ENCODE results near the gene OLFM1. TPM values are rescaled to one million over a fixed set of nuclear protein-coding genes. Genes with fewer than 3 reads are reported as not detected.

The OLFM1 gene
- total RNA-seq (not detected), polyA plus RNA-seq (not detected)

DNA sequence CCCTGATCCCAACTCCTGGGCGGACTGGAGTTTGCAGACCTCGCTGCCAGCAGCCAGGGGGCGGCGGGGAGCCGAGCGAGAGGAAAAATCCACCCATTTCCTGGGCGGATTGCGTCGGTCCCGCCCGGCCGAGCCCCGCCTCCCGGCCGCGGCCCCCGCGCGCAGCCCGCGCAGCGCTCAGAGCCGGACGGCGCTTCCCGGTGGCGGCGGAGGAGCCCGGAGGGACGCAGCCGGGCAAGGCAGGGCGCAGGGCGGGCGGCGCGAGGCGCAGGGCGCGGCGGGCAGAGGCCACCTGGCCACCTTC is at the start of gene OLFM1:
Gene OLFM1 (plus strand): TSS at position 180 of the 304 bp plus-strand sequence. CDS start 322 bp downstream, outside the sequence.
- DNase-seq, result peak in 1 of 3 donors; percentile 35
- H3K4me3 Mint-ChIP-seq, result no peak within 1 kb of the TSS
- Histone ChIP-seq H3K4me1 (ENCODE audit: control insufficient read depth, insufficient read depth, low read length, poor library complexity, severe bottlenecking) (no peaks in the 10 kb centered on the region), H3K9me3 (ENCODE audit: control insufficient read depth in 2 of 2, low read length in 2 of 2) (no peaks in the 10 kb centered on the region), H3K27ac (ENCODE audit: insufficient read depth, low read length, poor library complexity, severe bottlenecking) (no peak within 1 kb of the TSS), H3K27me3 (ENCODE audit: control insufficient read depth, insufficient read depth, low read length) (no peaks in the 10 kb centered on the region), H3K36me3 (ENCODE audit: control insufficient read depth, insufficient read depth, low read length) (no peaks in the 10 kb centered on the region), H3K4me3 (ENCODE audit: low read depth, low read length) (no peak within 1 kb of the TSS)
- H3K9me3 Mint-ChIP-seq, result peaks cover 0 to 2% (median 0%) of the 10 kb centered on the region in 7 donors
- ATAC-seq (ENCODE audit: low read depth in 2 of 2), result no peak
- H3K27me3 Mint-ChIP-seq, result peaks cover 33% of the 10 kb centered on the region
- no peaks in the 10 kb centered on the region for H3K36me3 Mint-ChIP-seq
- H3K4me1 Mint-ChIP-seq, result peaks cover 0 to 11% (median 0%) of the 10 kb centered on the region in 4 donors
- no peak within 1 kb of the TSS for H3K27ac Mint-ChIP-seq

DNA sequence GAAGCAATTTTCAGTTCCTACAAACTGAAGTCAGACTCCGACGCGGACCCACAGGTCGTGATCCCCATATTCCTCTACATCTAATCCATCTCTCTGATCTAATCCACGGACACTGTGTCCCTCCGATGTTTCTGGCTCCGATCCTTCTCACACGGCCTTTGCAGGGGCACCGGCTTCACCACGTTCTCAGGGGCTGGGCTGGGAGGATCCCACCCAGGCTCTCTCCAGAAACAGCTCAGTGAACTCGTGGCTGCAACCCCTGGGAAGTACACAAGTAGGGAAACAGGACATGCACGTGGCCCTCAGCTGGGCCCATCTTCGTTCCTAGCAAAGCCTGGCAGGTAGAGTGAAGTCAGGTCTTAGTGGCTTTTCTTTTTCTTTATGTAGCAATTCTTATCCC is 49.1 kb upstream of the OLFM1 start:
- no peaks in the 10 kb centered on the region for H3K4me1 ChIP-seq (ENCODE audit: control insufficient read depth, insufficient read depth, low read length, poor library complexity, severe bottlenecking)
- Mint-ChIP-seq H3K4me1 (no peaks in the 10 kb centered on the region), H3K27me3 (no peaks in the 10 kb centered on the region), H3K9me3 (peaks cover 0 to 5% (median 0%) of the 10 kb centered on the region in 7 donors), H3K27ac (no peak overlapping the region), H3K36me3 (no peaks in the 10 kb centered on the region), H3K4me3 (no peak overlapping the region)
- ATAC-seq (ENCODE audit: low read depth in 2 of 2) (no peak), DNase-seq (no peak)
- H3K4me3 ChIP-seq (ENCODE audit: low read depth, low read length), result no peak overlapping the region
- H3K9me3 ChIP-seq (ENCODE audit: control insufficient read depth in 2 of 2, low read length in 2 of 2), result no peaks in the 10 kb centered on the region
- no peak overlapping the region for H3K27ac ChIP-seq (ENCODE audit: insufficient read depth, low read length, poor library complexity, severe bottlenecking)
- no peaks in the 10 kb centered on the region for H3K36me3 ChIP-seq (ENCODE audit: control insufficient read depth, insufficient read depth, low read length)
- no peaks in the 10 kb centered on the region for H3K27me3 ChIP-seq (ENCODE audit: control insufficient read depth, insufficient read depth, low read length)

DNA sequence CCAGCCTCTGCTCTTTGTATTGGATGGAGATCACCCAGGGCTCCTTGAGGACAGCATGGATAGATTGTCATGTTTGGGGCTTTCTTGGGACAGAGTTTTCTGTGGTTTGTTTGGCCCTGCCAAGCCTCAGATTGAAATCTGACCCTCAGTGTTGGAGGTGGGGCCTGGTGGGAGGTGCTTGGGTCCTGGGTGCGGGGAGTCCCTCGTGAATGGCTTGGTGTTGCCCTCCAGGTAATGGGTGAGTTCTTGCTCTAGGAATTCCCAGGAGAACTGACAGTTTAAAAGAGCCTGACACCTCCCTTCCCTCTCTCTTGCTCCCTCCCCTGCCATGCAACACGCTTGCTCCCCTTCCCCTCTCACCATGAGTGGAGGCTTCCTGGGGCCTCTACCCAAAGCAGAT is 48.6 kb upstream of the OLFM1 start:
- DNase-seq, result no peak
- ATAC-seq (ENCODE audit: low read depth in 2 of 2), result no peak
- no peak overlapping the region for H3K27ac Mint-ChIP-seq
- H3K9me3 ChIP-seq (ENCODE audit: control insufficient read depth in 2 of 2, low read length in 2 of 2), result no peaks in the 10 kb centered on the region
- no peaks in the 10 kb centered on the region for H3K4me1 Mint-ChIP-seq
- H3K27me3 ChIP-seq (ENCODE audit: control insufficient read depth, insufficient read depth, low read length), result no peaks in the 10 kb centered on the region
- no peaks in the 10 kb centered on the region for H3K4me1 ChIP-seq (ENCODE audit: control insufficient read depth, insufficient read depth, low read length, poor library complexity, severe bottlenecking)
- no peak overlapping the region for H3K4me3 ChIP-seq (ENCODE audit: low read depth, low read length)
- no peaks in the 10 kb centered on the region for H3K36me3 ChIP-seq (ENCODE audit: control insufficient read depth, insufficient read depth, low read length)
- H3K27me3 Mint-ChIP-seq, result no peaks in the 10 kb centered on the region
- no peaks in the 10 kb centered on the region for H3K36me3 Mint-ChIP-seq
- H3K27ac ChIP-seq (ENCODE audit: insufficient read depth, low read length, poor library complexity, severe bottlenecking), result no peak overlapping the region
- peaks cover 0 to 5% (median 0%) of the 10 kb centered on the region in 7 donors for H3K9me3 Mint-ChIP-seq
- H3K4me3 Mint-ChIP-seq, result no peak overlapping the region

DNA sequence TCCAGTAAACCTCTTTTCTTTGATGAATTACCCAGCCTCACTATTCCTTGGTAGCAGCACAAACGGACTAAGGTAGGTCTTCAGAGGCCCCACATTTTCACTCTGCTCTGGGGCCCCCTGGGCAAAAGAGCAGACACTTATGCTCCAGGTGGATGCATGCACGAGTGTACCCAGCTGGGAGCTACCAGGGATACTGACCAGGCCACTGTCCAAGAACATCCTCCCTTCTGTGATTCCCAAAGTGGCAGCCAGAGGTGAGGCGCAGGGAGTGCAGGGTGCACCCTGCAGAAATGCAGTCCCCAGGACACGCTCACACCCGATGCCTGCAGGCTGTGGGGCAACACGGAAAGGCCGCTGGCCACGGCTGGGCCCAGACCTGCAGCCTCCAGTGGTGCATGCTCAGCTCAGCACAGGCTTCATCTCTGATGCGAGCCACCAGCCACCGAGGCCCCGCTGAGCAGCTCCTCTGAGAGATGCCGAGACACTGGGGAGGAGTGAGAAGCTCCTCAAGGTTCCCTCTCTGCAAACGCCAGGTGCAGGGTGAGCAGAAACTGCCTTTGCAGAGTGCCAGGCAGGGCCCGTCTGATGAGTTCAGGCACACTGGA is 48.1 kb upstream of the OLFM1 start:
- H3K9me3 ChIP-seq (ENCODE audit: control insufficient read depth in 2 of 2, low read length in 2 of 2), result no peaks in the 10 kb centered on the region
- no peak overlapping the region for H3K4me3 ChIP-seq (ENCODE audit: low read depth, low read length)
- Mint-ChIP-seq H3K36me3 (no peaks in the 10 kb centered on the region), H3K4me1 (no peaks in the 10 kb centered on the region), H3K4me3 (no peak overlapping the region), H3K9me3 (peaks cover 0 to 5% (median 0%) of the 10 kb centered on the region in 7 donors), H3K27me3 (no peaks in the 10 kb centered on the region), H3K27ac (no peak overlapping the region)
- DNase-seq, result no peak
- no peak for ATAC-seq (ENCODE audit: low read depth in 2 of 2)
- H3K27me3 ChIP-seq (ENCODE audit: control insufficient read depth, insufficient read depth, low read length), result no peaks in the 10 kb centered on the region
- no peak overlapping the region for H3K27ac ChIP-seq (ENCODE audit: insufficient read depth, low read length, poor library complexity, severe bottlenecking)
- H3K4me1 ChIP-seq (ENCODE audit: control insufficient read depth, insufficient read depth, low read length, poor library complexity, severe bottlenecking), result no peaks in the 10 kb centered on the region
- H3K36me3 ChIP-seq (ENCODE audit: control insufficient read depth, insufficient read depth, low read length), result no peaks in the 10 kb centered on the region

DNA sequence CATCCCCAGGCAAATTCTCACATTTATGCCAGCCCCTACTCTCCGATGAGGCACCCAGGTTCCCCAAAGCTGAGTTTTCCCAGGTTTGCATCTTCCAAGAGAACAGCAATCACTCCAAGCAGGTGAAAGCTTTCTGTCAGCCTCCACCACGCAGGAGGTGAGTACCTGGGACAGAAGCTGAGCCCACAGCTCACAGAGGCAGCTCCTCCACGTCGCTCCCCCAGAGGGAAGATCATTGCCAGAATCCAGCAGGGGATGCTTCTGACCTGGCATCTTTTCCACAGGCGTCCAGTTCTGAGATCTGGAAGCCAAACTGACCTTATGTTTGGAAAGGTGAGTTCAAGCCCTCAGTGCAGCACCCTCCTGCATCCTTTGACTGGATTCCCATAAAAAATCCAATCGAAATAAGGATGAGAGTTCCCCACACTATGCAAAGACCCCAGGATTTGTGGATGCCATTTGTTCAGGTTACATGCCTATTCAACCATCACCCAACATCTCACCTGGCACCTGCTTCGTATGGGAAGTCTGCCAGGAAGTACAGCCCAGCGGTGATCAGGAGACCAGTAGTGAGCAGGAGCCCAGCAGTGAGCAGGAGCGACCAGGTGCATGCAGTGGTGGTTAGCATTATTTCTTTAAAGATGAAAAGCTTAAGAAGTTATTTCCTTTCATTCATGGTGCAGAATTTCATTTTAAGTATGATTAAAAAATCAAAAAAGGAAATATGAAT is 47.4 kb upstream of the OLFM1 start:
- H3K27ac Mint-ChIP-seq, result no peak overlapping the region
- DNase-seq (no peak), ATAC-seq (ENCODE audit: low read depth in 2 of 2) (no peak)
- Histone ChIP-seq H3K27me3 (ENCODE audit: control insufficient read depth, insufficient read depth, low read length) (no peaks in the 10 kb centered on the region), H3K9me3 (ENCODE audit: control insufficient read depth in 2 of 2, low read length in 2 of 2) (no peaks in the 10 kb centered on the region), H3K4me3 (ENCODE audit: low read depth, low read length) (no peak overlapping the region), H3K36me3 (ENCODE audit: control insufficient read depth, insufficient read depth, low read length) (no peaks in the 10 kb centered on the region), H3K27ac (ENCODE audit: insufficient read depth, low read length, poor library complexity, severe bottlenecking) (no peak overlapping the region), H3K4me1 (ENCODE audit: control insufficient read depth, insufficient read depth, low read length, poor library complexity, severe bottlenecking) (no peaks in the 10 kb centered on the region)
- H3K4me3 Mint-ChIP-seq, result no peak overlapping the region
- H3K4me1 Mint-ChIP-seq, result no peaks in the 10 kb centered on the region
- no peaks in the 10 kb centered on the region for H3K27me3 Mint-ChIP-seq
- H3K9me3 Mint-ChIP-seq, result peaks cover 0 to 6% (median 0%) of the 10 kb centered on the region in 7 donors
- H3K36me3 Mint-ChIP-seq, result no peaks in the 10 kb centered on the region

DNA sequence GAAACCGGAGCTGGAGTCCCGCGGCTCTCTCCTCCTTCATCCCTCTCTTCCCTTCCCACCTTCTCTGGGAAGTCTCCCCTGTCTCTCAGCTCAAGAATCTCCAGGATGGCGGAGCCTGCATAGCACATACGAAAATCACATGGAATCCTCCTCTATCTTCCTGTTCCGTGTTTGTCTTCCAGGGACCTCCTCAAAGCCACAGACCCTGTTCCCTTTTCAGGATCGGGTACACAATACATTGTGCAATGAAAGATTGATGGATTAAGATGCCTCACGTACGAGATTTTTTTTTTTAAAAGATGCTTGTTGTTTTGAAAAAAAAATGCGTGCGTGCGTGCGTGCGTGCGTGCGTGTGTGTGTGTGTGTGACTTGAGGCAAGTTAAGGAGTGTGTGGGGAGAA is 46.6 kb upstream of the OLFM1 start:
- no peak for ATAC-seq (ENCODE audit: low read depth in 2 of 2)
- no peak overlapping the region for H3K4me3 ChIP-seq (ENCODE audit: low read depth, low read length)
- Mint-ChIP-seq H3K36me3 (no peaks in the 10 kb centered on the region), H3K27me3 (no peaks in the 10 kb centered on the region), H3K4me3 (no peak overlapping the region), H3K4me1 (no peaks in the 10 kb centered on the region), H3K9me3 (peaks cover 0 to 6% (median 0%) of the 10 kb centered on the region in 7 donors), H3K27ac (no peak overlapping the region)
- no peaks in the 10 kb centered on the region for H3K36me3 ChIP-seq (ENCODE audit: control insufficient read depth, insufficient read depth, low read length)
- no peak overlapping the region for H3K27ac ChIP-seq (ENCODE audit: insufficient read depth, low read length, poor library complexity, severe bottlenecking)
- no peaks in the 10 kb centered on the region for H3K9me3 ChIP-seq (ENCODE audit: control insufficient read depth in 2 of 2, low read length in 2 of 2)
- no peaks in the 10 kb centered on the region for H3K27me3 ChIP-seq (ENCODE audit: control insufficient read depth, insufficient read depth, low read length)
- DNase-seq, result no peak
- H3K4me1 ChIP-seq (ENCODE audit: control insufficient read depth, insufficient read depth, low read length, poor library complexity, severe bottlenecking), result no peaks in the 10 kb centered on the region

DNA sequence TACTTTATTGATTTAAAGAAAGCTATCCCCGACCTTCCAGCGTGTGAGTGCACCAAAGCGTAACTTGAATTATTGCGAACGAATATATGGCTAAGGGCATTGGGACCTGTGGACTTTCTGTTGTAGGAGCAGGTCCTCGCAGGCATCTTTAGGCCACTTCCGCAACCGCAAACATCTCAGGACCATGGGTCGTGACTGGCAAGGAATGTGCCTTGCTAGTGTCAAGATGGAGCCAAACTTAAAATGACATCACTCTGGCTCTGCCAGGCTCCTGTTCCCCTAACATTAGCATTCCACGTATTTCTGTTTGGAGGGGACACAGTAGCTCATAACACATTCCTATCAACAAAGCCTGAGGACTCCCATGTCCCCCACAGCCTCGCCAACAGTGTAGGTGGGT is 44.1 kb upstream of the OLFM1 start:
- no peak for ATAC-seq (ENCODE audit: low read depth in 2 of 2)
- Mint-ChIP-seq H3K9me3 (peaks cover 0 to 6% (median 0%) of the 10 kb centered on the region in 7 donors), H3K4me3 (no peak overlapping the region), H3K27me3 (no peaks in the 10 kb centered on the region), H3K36me3 (no peaks in the 10 kb centered on the region), H3K4me1 (no peaks in the 10 kb centered on the region), H3K27ac (no peak overlapping the region)
- Histone ChIP-seq H3K9me3 (ENCODE audit: control insufficient read depth in 2 of 2, low read length in 2 of 2) (no peaks in the 10 kb centered on the region), H3K27ac (ENCODE audit: insufficient read depth, low read length, poor library complexity, severe bottlenecking) (no peak overlapping the region), H3K4me3 (ENCODE audit: low read depth, low read length) (no peak overlapping the region), H3K27me3 (ENCODE audit: control insufficient read depth, insufficient read depth, low read length) (no peaks in the 10 kb centered on the region), H3K36me3 (ENCODE audit: control insufficient read depth, insufficient read depth, low read length) (no peaks in the 10 kb centered on the region), H3K4me1 (ENCODE audit: control insufficient read depth, insufficient read depth, low read length, poor library complexity, severe bottlenecking) (no peaks in the 10 kb centered on the region)
- no peak for DNase-seq

All from CD4-positive, CD25-positive, alpha-beta regulatory T cell (primary cell).